ENCODE results near the gene KCNQ5.

KCNQ5 gene

GRCh38 chr6:72689107-72689954, 67.5 kb downstream of the KCNQ5 start:
- H3K27ac ChIP-seq = no peak overlapping the region
- H3K4me3 ChIP-seq (ENCODE audit: low read depth, low read length) = no peak overlapping the region
- H3K9me3 ChIP-seq (ENCODE audit: severe bottlenecking) = no peaks in the 10 kb centered on the region
- no peaks in the 10 kb centered on the region; the same call in 1 of the 2 replicates for H3K36me3 ChIP-seq
- DNase-seq = no peak
- TF ChIP-seq, protein P1, sequence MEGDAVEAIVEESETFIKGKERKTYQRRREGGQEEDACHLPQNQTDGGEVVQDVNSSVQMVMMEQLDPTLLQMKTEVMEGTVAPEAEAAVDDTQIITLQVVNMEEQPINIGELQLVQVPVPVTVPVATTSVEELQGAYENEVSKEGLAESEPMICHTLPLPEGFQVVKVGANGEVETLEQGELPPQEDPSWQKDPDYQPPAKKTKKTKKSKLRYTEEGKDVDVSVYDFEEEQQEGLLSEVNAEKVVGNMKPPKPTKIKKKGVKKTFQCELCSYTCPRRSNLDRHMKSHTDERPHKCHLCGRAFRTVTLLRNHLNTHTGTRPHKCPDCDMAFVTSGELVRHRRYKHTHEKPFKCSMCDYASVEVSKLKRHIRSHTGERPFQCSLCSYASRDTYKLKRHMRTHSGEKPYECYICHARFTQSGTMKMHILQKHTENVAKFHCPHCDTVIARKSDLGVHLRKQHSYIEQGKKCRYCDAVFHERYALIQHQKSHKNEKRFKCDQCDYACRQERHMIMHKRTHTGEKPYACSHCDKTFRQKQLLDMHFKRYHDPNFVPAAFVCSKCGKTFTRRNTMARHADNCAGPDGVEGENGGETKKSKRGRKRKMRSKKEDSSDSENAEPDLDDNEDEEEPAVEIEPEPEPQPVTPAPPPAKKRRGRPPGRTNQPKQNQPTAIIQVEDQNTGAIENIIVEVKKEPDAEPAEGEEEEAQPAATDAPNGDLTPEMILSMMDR (IDR thresholded peaks at IDR 0.05; ENCODE audit: low read depth, low read length) = no peak
- H3K27me3 ChIP-seq (ENCODE audit: insufficient read depth, low read depth, severe bottlenecking) = no peaks in the 10 kb centered on the region

GRCh38 chr6:72691249-72691648, 69.4 kb downstream of the KCNQ5 start:
- H3K27ac ChIP-seq = no peak overlapping the region
- no peaks in the 10 kb centered on the region for H3K27me3 ChIP-seq (ENCODE audit: insufficient read depth, low read depth, severe bottlenecking)
- no peak for DNase-seq
- TF ChIP-seq, protein P1 (IDR thresholded peaks at IDR 0.05; ENCODE audit: low read depth, low read length) = no peak
- H3K9me3 ChIP-seq (ENCODE audit: severe bottlenecking) = no peaks in the 10 kb centered on the region
- no peak overlapping the region for H3K4me3 ChIP-seq (ENCODE audit: low read depth, low read length)
- peaks cover 4% of the 10 kb centered on the region for H3K36me3 ChIP-seq

GRCh38 chr6:72696055-72696454, 74.2 kb downstream of the KCNQ5 start:
- TF ChIP-seq, protein P1 (IDR thresholded peaks at IDR 0.05; ENCODE audit: low read depth, low read length) = no peak
- peaks cover 7% of the 10 kb centered on the region for H3K36me3 ChIP-seq
- H3K4me3 ChIP-seq (ENCODE audit: low read depth, low read length) = no peak overlapping the region
- no peaks in the 10 kb centered on the region for H3K27me3 ChIP-seq (ENCODE audit: insufficient read depth, low read depth, severe bottlenecking)
- no peak overlapping the region for H3K27ac ChIP-seq
- DNase-seq = no peak
- H3K9me3 ChIP-seq (ENCODE audit: severe bottlenecking) = no peaks in the 10 kb centered on the region

DNA sequence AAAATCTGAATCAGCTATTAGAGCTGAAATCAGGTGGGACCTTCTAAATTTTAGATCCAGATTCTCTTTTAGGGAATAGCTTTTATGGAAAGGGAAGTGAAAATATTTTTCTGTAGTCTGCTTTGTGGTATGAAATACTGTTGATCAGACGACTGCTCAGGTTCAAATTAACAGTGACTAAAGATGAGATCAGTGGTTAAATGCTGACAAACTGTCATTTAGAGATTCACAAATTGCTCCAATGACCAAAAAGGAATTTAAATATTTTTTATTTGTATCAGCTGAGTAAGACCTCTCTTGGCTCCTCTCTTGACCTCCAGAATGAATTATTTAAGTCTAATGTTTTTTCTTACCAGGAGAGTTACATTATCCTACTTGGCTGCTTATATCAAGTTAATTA, 77.3 kb downstream of the KCNQ5 start:
- Histone ChIP-seq H3K27me3 (ENCODE audit: insufficient read depth, low read depth, severe bottlenecking) (no peaks in the 10 kb centered on the region), H3K27ac (no peak overlapping the region), H3K9me3 (ENCODE audit: severe bottlenecking) (no peaks in the 10 kb centered on the region), H3K4me3 (ENCODE audit: low read depth, low read length) (no peak overlapping the region), H3K36me3 (peaks cover 7% of the 10 kb centered on the region)
- no peak for DNase-seq
- TF ChIP-seq, protein P1 (IDR thresholded peaks at IDR 0.05; ENCODE audit: low read depth, low read length) = no peak

DNA sequence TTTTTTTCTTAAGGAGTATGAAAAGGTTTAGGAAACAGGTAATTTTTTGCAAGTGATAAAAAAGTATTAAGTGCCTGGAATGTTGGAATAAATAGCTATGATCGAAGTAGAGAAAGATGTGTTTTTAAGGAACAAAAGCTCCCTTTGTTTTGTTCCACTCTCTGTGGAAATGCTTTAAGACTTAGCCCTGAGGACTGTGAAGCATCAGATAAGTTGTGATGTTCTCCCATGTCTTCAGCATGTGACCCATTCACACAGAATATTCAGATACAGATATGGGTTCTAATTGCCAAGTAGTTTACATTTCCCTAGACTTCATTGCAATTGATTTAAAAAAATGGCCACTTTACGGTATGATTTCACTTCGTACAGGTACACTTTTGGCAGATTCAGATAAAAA, 80.6 kb downstream of the KCNQ5 start:
- Histone ChIP-seq H3K27me3 (ENCODE audit: insufficient read depth, low read depth, severe bottlenecking) (no peaks in the 10 kb centered on the region), H3K36me3 (peaks cover 4% of the 10 kb centered on the region; the same call in 1 of the 2 replicates), H3K9me3 (ENCODE audit: severe bottlenecking) (no peaks in the 10 kb centered on the region), H3K4me3 (ENCODE audit: low read depth, low read length) (no peak overlapping the region), H3K27ac (no peak overlapping the region)
- no peak for DNase-seq
- TF ChIP-seq, protein P1 (IDR thresholded peaks at IDR 0.05; ENCODE audit: low read depth, low read length) = no peak
